Activated CD8-positive, alpha-beta memory T cell treated with anti-CD3 and anti-CD28 coated beads for 48 hours (primary cell): ENCODE results near the gene PTPRN2.

Experiments used
- DNase-seq, 3 experiments: peaks; one replicate each; pipeline ENCODE4 v3.0.0-alpha.2; 2020; ENCODE audit warnings: low read depth in 2 of 3, low spot score in 2 of 3

The PTPRN2 gene

GRCh38 chr7:157817433-157817832 is 770.2 kb downstream of the PTPRN2 start:
- DNase-seq, result no peak

DNA sequence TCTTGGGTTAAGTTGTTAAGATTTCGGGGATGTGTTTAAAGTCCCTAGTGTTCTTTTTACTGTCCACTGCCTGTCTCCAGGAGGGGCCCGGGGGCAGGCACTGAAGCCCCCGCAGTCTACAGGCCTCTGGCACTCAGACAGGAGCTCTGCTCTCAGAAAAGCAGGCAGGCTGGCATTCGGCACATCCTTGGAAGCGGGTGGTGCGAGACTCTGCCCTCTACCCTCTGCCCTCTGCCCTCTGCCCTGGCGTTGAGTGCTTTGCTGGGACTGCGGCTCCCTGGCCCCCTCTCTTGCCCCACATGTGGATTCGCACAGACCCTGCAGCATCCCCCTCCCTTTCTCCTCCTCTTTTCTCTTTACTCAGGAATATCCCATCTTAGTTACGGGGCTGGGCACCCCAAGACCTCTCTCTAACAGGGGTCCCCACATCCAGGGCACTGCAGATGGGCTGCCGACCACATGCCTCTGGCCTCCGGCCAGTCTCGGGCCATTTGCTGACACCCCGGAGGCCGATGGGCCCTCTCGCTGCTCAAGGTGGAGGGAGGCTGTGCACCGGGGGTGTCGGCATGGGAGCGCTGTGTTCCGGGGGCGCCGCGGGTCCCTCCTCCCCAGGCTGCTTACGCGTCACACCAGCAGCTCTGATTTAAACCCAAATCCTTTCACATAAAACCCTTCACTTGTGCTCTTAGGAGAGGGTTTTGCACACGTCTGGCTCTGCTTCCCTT is 770.9 kb downstream of the PTPRN2 start:
- DNase-seq, result no peak

DNA sequence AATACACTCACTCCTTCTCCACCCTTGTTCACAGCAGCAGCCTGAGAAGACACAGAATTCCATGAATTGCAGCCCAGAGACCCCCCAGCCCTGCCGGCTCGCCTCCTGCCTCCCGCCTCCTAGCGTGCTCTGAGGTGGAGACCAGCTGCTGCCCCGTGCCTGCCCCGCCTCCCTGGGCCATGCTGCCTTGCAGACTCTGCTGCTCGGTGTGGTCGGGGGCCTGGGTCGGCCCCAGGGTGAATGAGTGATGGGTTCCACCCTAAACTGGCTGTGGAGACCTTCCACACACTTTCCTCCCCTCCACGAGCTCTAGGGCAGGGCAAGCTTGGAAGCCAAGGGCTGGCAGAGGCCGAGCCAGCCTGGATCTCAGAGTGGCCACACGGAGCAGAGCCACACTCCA is 771.5 kb downstream of the PTPRN2 start:
- no peak for DNase-seq

- no peak for DNase-seq
Measured at GRCh38 chr7:157815706-157816022, 772.0 kb downstream of the PTPRN2 start.

GRCh38 chr7:157814931-157815705 is 772.5 kb downstream of the PTPRN2 start:
- DNase-seq, result no peak

DNA sequence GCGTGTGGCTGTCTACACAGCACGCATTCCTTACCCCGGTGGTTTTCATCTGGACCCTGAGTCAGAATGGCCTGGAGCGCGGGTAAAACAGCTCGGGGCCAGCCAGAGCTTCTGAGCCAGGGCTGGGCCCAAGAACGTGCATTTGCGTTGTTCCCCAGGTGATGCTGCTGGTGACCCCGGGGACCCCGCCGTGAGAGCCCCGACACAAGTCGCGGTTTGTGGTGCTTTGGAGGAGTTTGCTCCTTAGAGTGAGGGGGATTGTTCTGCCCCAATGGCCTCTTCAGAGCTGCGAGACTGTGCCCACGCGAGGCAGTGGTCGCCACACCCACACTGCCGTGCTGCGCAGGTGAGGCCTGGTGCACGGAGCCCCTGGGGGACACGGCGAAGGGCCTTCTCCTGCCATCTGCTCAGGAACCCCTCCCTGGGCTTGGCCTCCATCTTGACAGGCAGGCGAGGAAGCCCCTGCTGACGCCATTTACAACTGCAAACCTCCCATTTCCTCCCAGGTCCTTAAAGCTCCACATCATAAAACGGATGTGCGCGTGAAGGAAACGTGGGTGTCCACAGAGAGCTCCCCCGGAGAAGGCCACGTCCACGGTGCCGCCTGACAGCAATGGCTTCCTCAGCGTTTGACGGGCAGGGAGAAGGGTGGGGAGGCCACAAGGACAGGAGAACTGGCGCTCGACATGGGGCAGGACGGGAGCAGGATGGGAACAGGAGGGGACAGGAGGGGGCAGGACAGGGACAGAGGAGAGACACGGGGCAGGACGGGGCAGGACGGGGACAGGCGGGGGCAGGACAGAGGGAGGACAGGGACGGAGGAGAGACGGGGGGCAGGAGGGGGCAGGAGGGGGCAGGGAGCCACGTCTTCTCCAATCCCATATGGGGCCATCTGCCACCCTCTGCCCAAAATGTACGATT is 773.6 kb downstream of the PTPRN2 start:
- no peak for DNase-seq

DNA sequence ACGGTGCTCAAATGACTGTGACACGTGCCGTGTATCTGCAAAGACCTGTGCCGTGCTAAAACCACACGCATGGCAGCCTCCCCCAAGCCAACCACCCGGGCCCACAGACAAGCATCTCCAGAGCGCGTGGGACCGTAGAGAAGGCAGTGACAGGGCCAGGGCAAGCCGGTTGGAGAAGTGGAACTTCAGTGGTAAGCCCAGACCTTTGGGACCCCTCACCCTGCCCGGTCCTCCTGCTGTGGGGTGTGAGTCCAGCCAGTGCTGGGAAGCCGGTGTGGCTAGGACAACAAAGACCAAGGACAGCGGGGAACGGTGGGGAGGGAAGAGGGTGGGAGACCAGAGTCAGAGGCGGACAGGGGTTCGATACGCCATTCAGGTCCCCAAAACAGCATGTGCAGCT is 774.6 kb downstream of the PTPRN2 start:
- DNase-seq, result no peak

DNA sequence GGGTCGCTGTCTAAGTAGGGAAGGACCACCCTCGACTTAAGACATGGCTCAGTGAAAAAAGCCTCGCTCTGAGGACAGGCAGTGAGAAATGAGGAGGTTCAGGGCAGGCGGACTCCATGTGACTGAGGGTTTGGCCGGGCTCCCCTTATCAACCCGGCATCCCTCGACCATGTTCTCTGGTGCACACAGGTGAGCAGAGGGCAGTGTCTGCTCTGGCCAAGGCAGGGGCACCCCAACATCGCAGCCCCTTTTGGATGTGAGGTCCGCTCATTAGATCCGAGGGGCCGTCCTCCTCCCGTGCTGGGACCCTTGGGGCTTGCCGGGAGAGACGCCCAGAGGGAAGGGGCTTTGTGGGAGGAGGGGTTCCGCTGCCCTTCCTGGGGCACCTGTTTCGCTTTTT is 775.7 kb downstream of the PTPRN2 start:
- DNase-seq, result no peak

DNA sequence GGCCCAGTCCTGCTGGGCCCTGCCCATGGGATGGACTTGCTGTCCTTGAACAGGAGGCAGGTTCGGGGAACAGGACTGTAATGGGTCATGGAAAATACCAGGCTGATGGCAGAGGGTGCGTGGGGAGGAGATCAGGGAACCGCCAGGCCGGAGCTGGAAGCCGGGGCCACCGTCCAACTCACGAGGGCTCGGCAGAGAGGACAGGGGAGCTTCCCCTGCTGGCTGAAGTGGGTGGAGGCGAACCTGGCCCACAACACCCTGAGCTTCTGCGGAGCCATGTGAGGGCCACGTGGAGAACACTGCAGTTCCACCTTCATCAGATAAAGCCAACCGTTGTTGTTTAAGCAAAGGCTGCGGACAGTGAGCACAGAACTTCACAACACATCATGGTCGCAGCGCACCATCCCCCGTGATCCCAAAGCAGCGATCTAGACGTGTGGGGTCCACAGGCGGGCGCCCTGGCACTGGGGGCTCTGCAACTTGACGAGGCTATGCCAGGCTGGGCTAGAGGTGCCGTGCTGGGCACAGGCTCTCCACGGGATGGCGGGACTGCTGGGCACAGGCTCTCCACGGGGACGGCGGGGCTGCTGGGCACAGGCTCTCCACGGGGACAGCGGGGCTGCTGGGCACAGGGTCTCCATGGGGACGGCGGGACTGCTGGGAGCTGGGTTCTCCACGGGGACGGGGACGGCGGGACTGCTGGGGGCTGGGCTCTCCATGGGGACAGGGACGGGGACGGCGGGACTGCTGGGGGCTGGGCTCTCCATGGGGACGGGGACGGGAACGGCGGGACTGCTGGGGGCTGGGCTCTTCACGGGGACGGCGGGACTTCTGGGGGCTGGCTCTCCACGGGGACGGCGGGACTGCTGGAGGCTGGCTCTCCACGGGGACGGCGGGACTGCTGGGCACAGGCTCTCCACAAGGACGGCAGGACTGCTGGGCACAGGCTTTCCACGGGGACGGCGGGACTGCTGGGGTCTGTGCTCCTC is 777.5 kb downstream of the PTPRN2 start:
- no peak for DNase-seq

DNA sequence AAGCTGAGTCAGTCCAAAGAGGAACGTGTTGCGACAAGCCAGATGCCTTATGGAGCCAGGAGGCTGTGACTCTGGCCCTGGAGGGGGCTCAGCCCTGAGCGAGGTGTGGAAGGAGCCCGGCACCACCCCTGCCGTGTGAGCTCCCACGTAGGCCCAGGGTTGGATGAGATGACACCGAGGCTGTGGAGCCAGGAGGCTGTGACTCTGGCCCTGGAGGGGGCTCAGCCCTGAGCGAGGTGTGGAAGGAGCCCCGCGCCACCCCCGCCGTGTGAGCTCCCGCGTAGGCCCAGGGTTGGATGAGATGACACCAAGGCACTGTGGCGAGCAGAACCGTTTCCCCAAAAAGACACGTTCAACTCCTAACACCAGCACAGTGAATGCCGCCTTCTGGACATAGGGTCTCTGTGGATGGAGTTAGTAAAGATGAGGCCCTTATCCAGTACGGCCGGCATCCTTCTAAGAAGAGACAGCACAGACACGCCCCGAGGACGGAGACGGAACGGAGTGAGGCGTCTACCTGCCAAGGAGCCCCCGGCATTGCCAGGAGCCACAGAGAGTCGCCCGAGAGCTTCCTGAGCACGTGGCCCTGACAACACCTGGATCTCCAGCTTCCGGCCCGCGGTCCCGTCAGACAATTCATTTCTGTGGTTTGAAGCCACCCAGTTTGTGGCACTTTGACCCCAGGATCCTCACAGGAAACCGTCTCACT is 778.3 kb downstream of the PTPRN2 start:
- DNase-seq, result no peak

GRCh38 chr7:157808042-157808441 is 779.6 kb downstream of the PTPRN2 start:
- no peak for DNase-seq

- DNase-seq, result no peak
Measured at GRCh38 chr7:157807510-157807909, 780.1 kb downstream of the PTPRN2 start.

GRCh38 chr7:157806711-157807110 is 780.9 kb downstream of the PTPRN2 start:
- DNase-seq, result no peak

DNA sequence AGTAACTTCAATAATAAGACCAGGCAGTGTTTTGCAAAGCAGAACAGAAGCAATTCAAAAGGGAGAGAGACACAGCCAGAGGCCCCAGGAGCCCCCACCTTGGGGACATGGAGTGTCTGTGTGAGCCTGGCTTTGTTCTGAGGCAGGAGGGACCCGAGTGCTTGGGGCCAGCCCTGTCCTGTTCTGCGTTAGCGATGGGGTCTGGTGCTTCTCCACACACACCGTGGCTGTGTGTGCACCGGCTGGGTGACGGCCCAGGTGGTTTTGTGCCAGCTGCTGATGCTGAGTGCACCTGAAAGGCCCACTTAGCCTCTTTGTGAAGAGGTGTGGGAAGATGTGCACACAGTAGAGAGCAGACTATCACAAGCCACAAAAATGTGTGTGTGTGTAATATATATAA is 781.9 kb downstream of the PTPRN2 start:
- DNase-seq, result no peak

- DNase-seq, result no peak
Measured at GRCh38 chr7:157803906-157804305, 783.7 kb downstream of the PTPRN2 start.

DNA sequence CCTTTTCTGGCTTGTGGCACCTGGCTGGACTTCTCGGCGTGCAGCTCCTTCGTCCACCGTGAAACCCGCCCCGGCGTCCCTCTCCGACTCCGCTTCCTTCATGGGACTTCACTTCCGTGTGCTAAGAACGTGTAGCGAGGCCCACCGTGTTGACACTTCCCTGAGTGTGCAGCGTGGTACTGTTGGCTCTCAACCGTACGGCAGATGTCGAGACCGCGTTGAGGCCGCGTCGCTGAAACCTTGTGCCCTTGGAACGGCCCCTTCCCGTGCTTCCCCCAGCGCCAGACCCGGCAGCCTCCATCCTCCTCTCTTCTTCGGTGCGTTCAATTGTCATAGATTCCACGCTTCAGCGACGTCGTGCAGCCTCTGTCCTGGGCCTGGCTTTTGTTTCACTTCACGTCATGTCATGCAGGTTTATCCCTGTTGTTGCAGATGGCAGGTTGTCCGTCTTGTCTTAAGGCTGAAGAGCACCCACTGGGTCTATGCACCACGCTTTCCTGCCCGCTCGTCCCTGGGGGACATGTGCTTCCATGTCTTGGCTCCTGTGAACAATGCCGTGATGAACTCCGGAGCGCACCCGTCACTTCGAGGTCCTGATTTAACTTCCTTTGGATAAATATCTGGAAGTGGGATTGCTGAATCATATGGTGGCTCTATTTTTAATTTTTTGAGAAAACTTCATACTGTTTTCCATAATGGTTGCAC is 785.5 kb downstream of the PTPRN2 start:
- DNase-seq, result no peak

DNA sequence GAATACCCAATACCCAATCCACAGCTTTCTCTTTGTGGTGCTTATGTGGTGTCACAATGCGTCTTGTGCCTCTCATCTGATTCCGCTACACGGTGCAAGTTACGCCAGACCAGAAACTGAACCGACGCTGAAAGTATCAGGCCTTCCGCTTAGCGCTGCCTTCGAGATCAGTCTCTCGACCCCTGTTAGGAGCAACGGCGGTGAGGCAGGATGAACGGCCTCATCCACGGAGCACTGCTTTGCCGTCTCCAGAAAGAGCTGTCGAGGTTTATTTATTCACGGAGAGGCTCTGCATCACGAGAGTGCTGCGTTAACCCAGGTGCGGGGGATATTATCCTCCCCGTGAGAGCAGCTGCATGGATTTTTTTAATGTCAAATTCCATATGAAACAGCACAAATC is 786.5 kb downstream of the PTPRN2 start:
- DNase-seq, result no peak

- no peak for DNase-seq
Measured at GRCh38 chr7:157800281-157800680, 787.3 kb downstream of the PTPRN2 start.

- DNase-seq, result no peak
Measured at GRCh38 chr7:157799076-157799685, 788.4 kb downstream of the PTPRN2 start.
